Progenitor cell of endocrine pancreas (in vitro differentiated cells): ENCODE data around the gene MATN1. TPM values are rescaled to one million over a fixed set of nuclear protein-coding genes. Genes with fewer than 3 reads are reported as not detected.

Source experiments
- DNase-seq: peaks from one replicate; pipeline ENCODE4 v3.0.0; 2021; ENCODE audit warnings: low spot score; ENCODE audit not compliant: unreplicated experiment
- H3K27ac Mint-ChIP-seq: 2 replicates; pipeline ENCODE4 v1.8.0; 2021; ENCODE audit warnings: mild to moderate bottlenecking, moderate library complexity, mixed read lengths
- H3K27me3 Mint-ChIP-seq: 2 replicates; pipeline ENCODE4 v1.8.0; 2021; ENCODE audit warnings: mixed read lengths
- H3K36me3 Mint-ChIP-seq: 2 replicates; pipeline ENCODE4 v1.8.0; 2022; ENCODE audit warnings: mixed read lengths; ENCODE audit not compliant: insufficient read depth
- H3K4me1 Mint-ChIP-seq: 2 replicates; pipeline ENCODE4 v1.8.0; 2021; ENCODE audit warnings: low read depth, mixed read lengths
- H3K4me3 Mint-ChIP-seq: 2 replicates; pipeline ENCODE4 v1.8.0; 2021; ENCODE audit warnings: low read depth, mild to moderate bottlenecking, moderate library complexity, mixed read lengths
- H3K9me3 Mint-ChIP-seq: 2 replicates; pipeline ENCODE4 v1.8.0; 2021; ENCODE audit warnings: low read depth, mixed read lengths
- CTCF ChIP-seq: fragments of 200-600 bp; sonication (generic); IDR thresholded peaks from one replicate; pipeline ENCODE4 v1.5.0; 2021; ENCODE audit warnings: antibody characterized with exemption, mild to moderate bottlenecking; ENCODE audit not compliant: unreplicated experiment
- total RNA-seq: library from RNA; stranded (reverse); gene quantifications from 2 replicates; pipeline ENCODE4 v1.2.1, GENCODE V29; 2021

The MATN1 gene
- total RNA-seq, 1 donor from 2014 or later = 0.14 TPM

- H3K27me3 Mint-ChIP-seq = peaks cover 11% of the 10 kb centered on the region
- no peak overlapping the region for H3K27ac Mint-ChIP-seq
- H3K36me3 Mint-ChIP-seq = no peaks in the 10 kb centered on the region
- H3K4me3 Mint-ChIP-seq = no peak overlapping the region
- H3K9me3 Mint-ChIP-seq = peaks cover 7% of the 10 kb centered on the region
- H3K4me1 Mint-ChIP-seq = no peaks in the 10 kb centered on the region
- DNase-seq = no peak
- TF ChIP-seq CTCF = no peak
Measured at GRCh38 chr1:30714536-30715090, 8.8 kb downstream of the MATN1 start.

GRCh38 chr1:30714025-30714424, 9.4 kb downstream of the MATN1 start:
- H3K27ac Mint-ChIP-seq = no peak overlapping the region
- H3K36me3 Mint-ChIP-seq = no peaks in the 10 kb centered on the region
- no peaks in the 10 kb centered on the region for H3K4me1 Mint-ChIP-seq
- H3K9me3 Mint-ChIP-seq = peaks cover 7% of the 10 kb centered on the region
- no peak overlapping the region for H3K4me3 Mint-ChIP-seq
- no peak for TF ChIP-seq CTCF
- no peak for DNase-seq
- H3K27me3 Mint-ChIP-seq = peaks cover 14% of the 10 kb centered on the region

GRCh38 chr1:30713311-30713710, 10.1 kb downstream of the MATN1 start:
- H3K4me1 Mint-ChIP-seq = no peaks in the 10 kb centered on the region
- peaks cover 14% of the 10 kb centered on the region for H3K27me3 Mint-ChIP-seq
- H3K27ac Mint-ChIP-seq = no peak overlapping the region
- DNase-seq = no peak
- peaks cover 7% of the 10 kb centered on the region for H3K9me3 Mint-ChIP-seq
- no peak for TF ChIP-seq CTCF
- no peak overlapping the region for H3K4me3 Mint-ChIP-seq
- H3K36me3 Mint-ChIP-seq = no peaks in the 10 kb centered on the region

GRCh38 chr1:30712583-30712982, 10.8 kb downstream of the MATN1 start:
- no peak overlapping the region for H3K4me3 Mint-ChIP-seq
- H3K9me3 Mint-ChIP-seq = peaks cover 7% of the 10 kb centered on the region
- no peak for DNase-seq
- no peak overlapping the region for H3K27ac Mint-ChIP-seq
- no peaks in the 10 kb centered on the region for H3K4me1 Mint-ChIP-seq
- no peaks in the 10 kb centered on the region for H3K36me3 Mint-ChIP-seq
- TF ChIP-seq CTCF = no peak
- H3K27me3 Mint-ChIP-seq = peaks cover 14% of the 10 kb centered on the region

- H3K4me3 Mint-ChIP-seq = no peak overlapping the region
- no peak for TF ChIP-seq CTCF
- no peaks in the 10 kb centered on the region for H3K4me1 Mint-ChIP-seq
- no peak for DNase-seq
- peaks cover 17% of the 10 kb centered on the region for H3K27me3 Mint-ChIP-seq
- H3K27ac Mint-ChIP-seq = no peak overlapping the region
- no peaks in the 10 kb centered on the region for H3K36me3 Mint-ChIP-seq
- H3K9me3 Mint-ChIP-seq = peaks cover under 1% of the 10 kb centered on the region
Measured at GRCh38 chr1:30710407-30710806, 13.0 kb downstream of the MATN1 start.
